ENCODE results near the gene APEX1. TPM values are rescaled to one million over a fixed set of nuclear protein-coding genes. Genes with fewer than 3 reads are reported as not detected.
"Not testable (repeated sequence)": the region's sequence is repeated elsewhere in the genome, so short reads cannot be mapped to it uniquely, and the experiment has no call there.

APEX1 gene
- total RNA-seq, 2 experiments from 2014 or later: 125 to 127 TPM

- CTCF ChIA-PET: no interaction called here
- intact Hi-C loops (cut with DNase I, micrococcal nuclease): no loop called here
- POLR2A ChIA-PET: interaction anchor here (1.5 kb wide), 1 partner anchor 31 kb away, joined by 3 read pairs; no protein-coding TSS in a partner anchor
- H3K4me3 ChIP-seq (ENCODE audit: low read length): no peak overlapping the region
- peaks cover 65% of the 10 kb centered on the region for H3K36me3 ChIP-seq (ENCODE audit: insufficient read depth, low read length)
- H3K4me1 ChIP-seq (ENCODE audit: insufficient read depth, low read length): peaks cover under 1% of the 10 kb centered on the region
- H3K4me3 Mint-ChIP-seq: no peak overlapping the region
- H3K27ac Mint-ChIP-seq: no peak overlapping the region
- no peak overlapping the region for H3K27ac ChIP-seq (ENCODE audit: low read depth in 1 of 2, low read length in 2 of 2)
- no peaks in the 10 kb centered on the region for H3K27me3 Mint-ChIP-seq
- no peak for ATAC-seq (ENCODE audit: poor library complexity)
- H3K36me3 Mint-ChIP-seq (ENCODE audit: low read depth): peaks cover 11% of the 10 kb centered on the region
- no peaks in the 10 kb centered on the region for H3K9me3 Mint-ChIP-seq
- no peaks in the 10 kb centered on the region for H3K9me3 ChIP-seq (ENCODE audit: control insufficient read depth in 1 of 2, insufficient read depth in 1 of 2, low read length in 2 of 2)
- H3K4me1 Mint-ChIP-seq (ENCODE audit: low read depth): peaks cover 3% of the 10 kb centered on the region
- no peaks in the 10 kb centered on the region for H3K27me3 ChIP-seq (ENCODE audit: control insufficient read depth in 1 of 2, insufficient read depth in 2 of 2, low read length in 2 of 2)
- DNase-seq: no peak
- no peak for TF ChIP-seq CTCF (IDR thresholded peaks at IDR 0.05)
Observed at GRCh38 chr14:20446889-20447288, 8.1 kb upstream of the APEX1 start.

- CTCF ChIA-PET; H3K27ac ChIP-seq (ENCODE audit: low read depth in 1 of 2, low read length in 2 of 2); H3K27me3 Mint-ChIP-seq; ATAC-seq (ENCODE audit: poor library complexity); H3K4me1 Mint-ChIP-seq (ENCODE audit: low read depth); POLR2A ChIA-PET; H3K27me3 ChIP-seq (ENCODE audit: control insufficient read depth in 1 of 2, insufficient read depth in 2 of 2, low read length in 2 of 2); H3K9me3 ChIP-seq (ENCODE audit: control insufficient read depth in 1 of 2, insufficient read depth in 1 of 2, low read length in 2 of 2); H3K9me3 Mint-ChIP-seq; DNase-seq; H3K4me3 ChIP-seq (ENCODE audit: low read length): not testable (repeated sequence)
- H3K27ac Mint-ChIP-seq: peak overlapping the region; percentile 60
- peaks cover 27% of the 10 kb centered on the region for H3K36me3 Mint-ChIP-seq (ENCODE audit: low read depth)
- Histone ChIP-seq H3K36me3 (ENCODE audit: insufficient read depth, low read length) (peaks cover 61% of the 10 kb centered on the region), H3K4me1 (ENCODE audit: insufficient read depth, low read length) (peaks cover 23% of the 10 kb centered on the region)
- H3K4me3 Mint-ChIP-seq: peak overlapping the region; percentile 26
- intact Hi-C loops (cut with DNase I, micrococcal nuclease): loop anchor here in 1 of 2 experiments (5.0 kb wide), 2 partner anchors 154 to 229 kb away; partner anchors contain the start of gene RNASE4
Observed at GRCh38 chr14:20452831-20453230, 2.2 kb upstream of the APEX1 start.

GRCh38 chr14:20455355-20456300 lies 602 bp downstream of the APEX1 start:
- Histone ChIP-seq H3K4me3 (ENCODE audit: low read length) (peak overlapping the region; percentile 66), H3K4me1 (ENCODE audit: insufficient read depth, low read length) (peaks cover 46% of the 10 kb centered on the region), H3K36me3 (ENCODE audit: insufficient read depth, low read length) (peaks cover 60% of the 10 kb centered on the region), H3K9me3 (ENCODE audit: control insufficient read depth in 1 of 2, insufficient read depth in 1 of 2, low read length in 2 of 2) (no peaks in the 10 kb centered on the region), H3K27ac (ENCODE audit: low read depth in 1 of 2, low read length in 2 of 2) (peak overlapping the region; percentile 92 to 97), H3K27me3 (ENCODE audit: control insufficient read depth in 1 of 2, insufficient read depth in 2 of 2, low read length in 2 of 2) (no peaks in the 10 kb centered on the region)
- intact Hi-C loops (cut with DNase I, micrococcal nuclease): loop anchor here (1.0 to 5.0 kb wide), 10 partner anchors 13 to 997 kb away; partner anchors contain the start of genes CCNB1IP1 (in 2 of the 2), PNP (in 2 of the 2) and TEP1 (in 2 of the 2)
- no peak overlapping the region for H3K27ac Mint-ChIP-seq
- no peaks in the 10 kb centered on the region for H3K27me3 Mint-ChIP-seq
- H3K36me3 Mint-ChIP-seq (ENCODE audit: low read depth): peaks cover 42% of the 10 kb centered on the region
- ChIA-PET CTCF (interaction anchor here (0.6 to 1.8 kb wide), 6 partner anchors 14 to 157 kb away, joined by 3 to 7 read pairs (median 4); partner anchors contain the start of genes PARP2, PNP and TEP1), POLR2A (interaction anchor here (0.7 to 3.8 kb wide), 27 partner anchors 8 to 227 kb away, joined by 3 to 33 read pairs (median 5); partner anchors contain the start of genes CCNB1IP1, PARP2, PNP and RNASE4)
- no peak overlapping the region for H3K4me3 Mint-ChIP-seq
- TF ChIP-seq CTCF (IDR thresholded peaks at IDR 0.05): no peak
- H3K4me1 Mint-ChIP-seq (ENCODE audit: low read depth): peaks cover 15% of the 10 kb centered on the region
- no peaks in the 10 kb centered on the region for H3K9me3 Mint-ChIP-seq
- peak in 7 of 14 experiments; percentile 62 to 92 (median 83) for DNase-seq
- peak; percentile 73 for ATAC-seq (ENCODE audit: poor library complexity)

Measured in CD4-positive, alpha-beta T cell (primary cell).